ENCODE data around the gene SMYD3. TPM values are rescaled to one million over a fixed set of nuclear protein-coding genes. Genes with fewer than 3 reads are reported as not detected.

SMYD3 gene
- total RNA-seq, 1 experiment from 2014 or later = 25.5 TPM

DNA sequence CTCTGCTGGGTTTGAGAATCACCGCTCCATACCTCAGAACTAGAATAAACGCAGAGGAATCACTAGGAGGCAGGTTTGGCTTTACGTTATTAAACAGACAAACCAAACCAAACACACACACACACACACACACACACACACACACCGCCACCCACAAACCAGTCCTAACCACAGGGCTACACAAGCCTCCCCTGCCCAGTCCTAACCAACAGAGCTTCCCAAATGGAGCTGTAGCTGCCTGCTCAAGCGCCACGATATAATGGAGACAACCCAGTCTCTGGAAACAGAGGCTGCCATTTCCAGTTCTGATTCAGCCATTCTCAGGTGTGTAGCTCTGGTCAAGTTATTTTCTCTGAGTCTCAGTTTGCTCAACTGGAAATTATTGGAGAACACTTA is 519.1 kb downstream of the SMYD3 start:
- H2AK5ac ChIP-seq (ENCODE audit: insufficient read length, low read length) = no peak overlapping the region
- H3K4ac ChIP-seq (ENCODE audit: low read depth, low read length) = no peak overlapping the region
- H2AFZ ChIP-seq (ENCODE audit: low read length) = no peak overlapping the region
- Mint-ChIP-seq H3K9me3 (no peaks in the 10 kb centered on the region), H3K4me1 (peaks cover 0 to 8% of the 10 kb centered on the region in 2 experiments; a peak in 2 of 4 replicates), H3K4me3 (no peak overlapping the region), H3K27ac (no peak overlapping the region), H3K36me3 (ENCODE audit: insufficient read depth in 1 of 3, low read depth in 3 of 3) (no peaks in the 10 kb centered on the region), H3K27me3 (ENCODE audit: low read depth) (no peaks in the 10 kb centered on the region)
- no peaks in the 10 kb centered on the region for H3K9me3 ChIP-seq (ENCODE audit: control insufficient read depth, low read depth, low read length)
- no peak for TF ChIP-seq CTCF (conservative IDR thresholded peaks at IDR 0.05)
- H3K14ac ChIP-seq (ENCODE audit: insufficient read depth, low read length) = no peak overlapping the region
- no peaks in the 10 kb centered on the region for H3K23me2 ChIP-seq (ENCODE audit: insufficient read length, low read depth, low read length, poor library complexity, severe bottlenecking)
- H3K27ac ChIP-seq (ENCODE audit: insufficient read length, low read depth, low read length) = no peak overlapping the region
- no peaks in the 10 kb centered on the region for H3K79me1 ChIP-seq (ENCODE audit: insufficient read depth, low read depth, low read length, poor library complexity, severe bottlenecking)
- H3K23ac ChIP-seq (ENCODE audit: insufficient read length, low read depth, low read length) = no peak overlapping the region
- no peak overlapping the region for H2BK20ac ChIP-seq (ENCODE audit: low read depth, low read length, poor library complexity, severe bottlenecking)
- no peak overlapping the region for H4K8ac ChIP-seq (replicated peaks; ENCODE audit: insufficient read length, low read depth, low read length)
- H3K4me1 ChIP-seq (ENCODE audit: insufficient read depth, low read length) = 0 out of 2 replicates have a peak, but pooled peaks cover 3% of the 10 kb centered on the region
- no peak overlapping the region for H4K91ac ChIP-seq (ENCODE audit: insufficient read length, low read depth, low read length)
- no peak overlapping the region for H2BK120ac ChIP-seq (ENCODE audit: low read depth, low read length, poor library complexity, severe bottlenecking)
- no peak overlapping the region for H3K18ac ChIP-seq (ENCODE audit: insufficient read length, low read depth, low read length)
- no peak overlapping the region for H3K9ac ChIP-seq (ENCODE audit: extremely low read depth, insufficient read length, low read length)
- WGBS (ENCODE audit: extremely low coverage, insufficient read length, low lambda C conversion rate) = no CpG with 5 or more reads among the region's 6 CpGs
- DNase-seq = no peak
- no peak overlapping the region for H3K4me2 ChIP-seq (ENCODE audit: insufficient read depth, insufficient read length, low read length)
- H2BK15ac ChIP-seq (ENCODE audit: low read depth, low read length) = no peak overlapping the region
- H3K56ac ChIP-seq (ENCODE audit: insufficient read length, low read depth, low read length) = no peak overlapping the region
- H3T11ph ChIP-seq (ENCODE audit: low read length) = no peak overlapping the region
- H4K20me1 ChIP-seq (ENCODE audit: control insufficient read depth, insufficient read depth, insufficient read length) = no peaks in the 10 kb centered on the region
- H4K5ac ChIP-seq (ENCODE audit: insufficient read length, low read depth, low read length) = no peak overlapping the region
- H3K27me3 ChIP-seq (ENCODE audit: insufficient read depth, low read length) = no peaks in the 10 kb centered on the region
- H2BK5ac ChIP-seq (ENCODE audit: insufficient read length, low read length) = no peak overlapping the region
- H3K79me2 ChIP-seq (ENCODE audit: insufficient read depth, low read length) = no peaks in the 10 kb centered on the region
- no peak overlapping the region for H2BK12ac ChIP-seq (ENCODE audit: insufficient read length, low read depth, low read length)

Measured in H9 (cell line).